HG03280 (cell line): ENCODE measurements around the gene OPN1SW.

Experiments
- ATAC-seq: cut with Tn5 transposase; IDR thresholded peaks from one replicate; pipeline ENCODE4 v1.9.1; 2021; ENCODE audit warnings: mild to moderate bottlenecking, moderate library complexity; ENCODE audit not compliant: unreplicated experiment

The OPN1SW gene

DNA sequence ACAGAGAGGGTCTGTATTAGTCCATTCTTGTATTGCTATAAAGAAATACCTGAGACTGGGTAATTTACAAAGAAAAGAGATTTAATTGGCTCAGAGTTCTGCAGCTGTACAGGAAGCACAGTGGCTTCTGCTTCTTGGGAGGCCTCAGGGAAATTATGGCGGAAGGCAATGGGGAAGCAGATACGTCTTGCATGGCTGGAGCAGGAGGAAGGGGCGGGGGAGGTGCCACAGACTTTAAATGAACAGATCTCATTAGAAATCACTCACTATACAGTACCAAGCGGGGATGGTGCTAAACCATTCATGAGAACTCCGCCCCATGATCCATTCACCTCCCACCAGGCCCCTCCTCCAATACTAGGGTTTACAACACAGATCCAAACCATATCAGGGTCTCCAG, 40.2 kb downstream of the OPN1SW start:
- no peak for ATAC-seq

- ATAC-seq, result no peak
Observed at GRCh38 chr7:128734890-128735289, 40.7 kb downstream of the OPN1SW start.

DNA sequence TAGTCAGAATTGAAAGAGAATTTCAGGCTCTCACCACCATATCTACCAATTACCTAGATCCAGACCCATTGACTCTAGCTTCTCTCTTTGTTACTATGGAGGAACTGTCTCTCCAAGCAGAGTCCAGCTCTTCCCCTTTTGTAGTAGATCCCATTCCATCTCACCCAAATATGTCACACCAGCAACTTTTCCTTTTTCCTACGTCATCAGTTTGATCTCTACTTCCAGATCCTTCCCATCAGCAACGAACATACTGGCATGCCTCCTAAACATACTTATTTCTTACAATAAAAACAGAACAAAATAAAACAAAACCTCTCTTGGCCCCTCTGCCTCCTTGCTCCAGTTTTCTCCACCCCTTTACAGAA, 42.3 kb downstream of the OPN1SW start:
- ATAC-seq, result no peak

DNA sequence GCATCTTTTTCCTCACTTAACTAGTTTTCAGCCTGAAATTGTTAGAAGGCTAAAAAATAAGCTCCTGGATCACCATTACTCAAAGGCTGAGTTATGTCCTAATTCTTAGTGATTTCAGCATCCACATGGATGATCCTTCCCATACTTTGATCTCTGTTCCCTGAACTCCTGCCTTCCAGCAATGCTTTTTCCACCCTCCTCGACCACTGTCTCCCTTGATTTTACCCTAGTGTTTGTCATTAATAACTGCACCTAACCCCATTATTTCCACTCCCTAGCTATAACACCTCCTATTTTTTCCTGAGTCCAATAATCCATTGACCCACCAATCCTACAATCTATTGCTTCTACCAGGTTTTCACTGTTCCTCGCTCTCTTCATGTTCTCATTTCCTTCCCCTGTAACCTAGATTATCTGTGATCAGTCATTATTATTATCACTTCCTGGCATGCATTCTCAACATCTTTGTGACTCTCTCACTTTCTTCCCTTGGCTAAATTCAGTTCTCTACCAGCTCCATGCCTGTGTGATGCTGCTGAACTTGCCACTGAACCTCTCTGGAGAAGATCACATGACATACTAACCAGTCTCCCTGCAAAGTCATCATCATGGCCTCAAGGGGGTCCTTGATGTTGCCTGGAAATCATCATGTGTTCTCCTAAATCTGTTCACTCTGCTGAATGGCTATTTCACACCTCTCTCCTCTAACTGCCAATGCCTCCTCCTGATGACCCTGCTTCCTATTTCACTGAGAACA, 42.9 kb downstream of the OPN1SW start:
- no peak for ATAC-seq

DNA sequence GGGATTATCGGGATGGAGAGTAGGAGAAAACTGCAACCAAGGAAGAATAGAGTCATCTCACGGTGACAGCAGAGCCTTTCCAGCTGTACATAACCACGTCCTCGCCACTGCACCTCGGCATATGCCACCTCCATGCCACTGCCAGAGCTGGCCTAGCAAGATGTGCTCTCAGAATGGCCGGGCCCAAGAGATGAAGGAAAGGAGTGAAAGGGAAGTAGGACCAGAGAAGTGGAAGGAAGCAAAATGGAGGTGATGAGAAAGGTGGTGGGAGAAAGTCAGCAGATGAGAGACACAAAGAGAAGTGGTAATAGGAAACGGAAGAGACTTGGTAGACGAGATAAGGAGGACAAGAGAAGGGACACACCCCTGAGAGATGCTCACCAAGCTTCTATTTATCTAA, 44.4 kb downstream of the OPN1SW start:
- no peak for ATAC-seq

GRCh38 chr7:128729494-128729893, 46.1 kb downstream of the OPN1SW start:
- no peak for ATAC-seq

- ATAC-seq, result no peak
Observed at GRCh38 chr7:128728598-128728997, 47.0 kb downstream of the OPN1SW start.

- ATAC-seq, result no peak
Observed at GRCh38 chr7:128727239-128727638, 48.4 kb downstream of the OPN1SW start.

DNA sequence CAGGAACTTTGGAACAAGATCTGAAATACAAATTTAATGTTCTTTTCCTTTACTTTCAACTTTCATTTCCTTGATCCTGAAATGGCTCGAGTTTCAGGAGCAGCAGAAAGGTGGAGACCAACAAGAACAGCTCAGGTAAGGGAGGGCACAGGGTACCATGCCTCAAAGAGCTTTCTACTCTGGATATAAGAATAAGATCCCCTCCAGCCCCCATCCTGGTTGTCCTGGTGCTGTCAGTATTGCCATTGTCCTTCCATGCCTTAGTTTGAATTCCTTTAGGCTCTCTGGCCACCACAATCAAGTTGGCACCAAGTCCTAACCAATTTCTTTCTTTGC, 48.9 kb downstream of the OPN1SW start:
- no peak for ATAC-seq

DNA sequence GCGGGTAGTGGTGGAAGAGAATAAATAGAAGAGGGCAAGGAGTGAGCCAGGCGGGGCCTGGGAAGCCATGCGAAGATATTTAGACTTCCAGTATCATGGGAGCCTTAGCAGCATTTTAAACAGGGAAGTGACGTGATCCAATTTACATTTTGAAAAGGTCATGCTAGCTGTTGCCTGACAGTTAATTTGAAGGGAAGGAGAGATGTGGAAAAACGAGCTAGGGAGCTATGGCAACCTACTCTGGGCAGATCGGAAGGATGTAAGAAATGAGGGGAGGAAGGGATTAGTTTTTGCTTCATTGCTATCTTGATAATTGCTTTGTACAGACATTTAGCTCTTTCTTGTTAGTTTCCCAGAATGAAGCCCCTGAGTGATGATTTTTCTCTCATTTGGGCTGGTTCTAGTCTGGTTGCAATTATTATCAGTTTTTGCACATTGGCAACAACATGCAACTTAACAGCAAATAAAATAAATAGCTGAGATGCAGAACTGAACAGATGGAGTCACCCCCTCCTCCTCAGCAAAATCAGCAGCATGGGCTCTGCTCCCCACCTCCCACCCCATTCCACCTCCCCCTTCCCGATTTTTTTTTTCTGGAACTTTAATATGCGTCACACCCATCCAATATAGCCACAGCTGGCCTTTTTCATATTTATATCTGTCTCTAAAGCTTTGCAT, 49.4 kb downstream of the OPN1SW start:
- no peak for ATAC-seq

- no peak for ATAC-seq
Observed at GRCh38 chr7:128725531-128725930, 50.1 kb downstream of the OPN1SW start.

- no peak for ATAC-seq
Observed at GRCh38 chr7:128724743-128725142, 50.9 kb downstream of the OPN1SW start.
